ENCODE data around the gene TCF12.
"Not testable (repeated sequence)": the region's sequence is repeated elsewhere in the genome, so short reads cannot be mapped to it uniquely, and the experiment has no call there.

DNA sequence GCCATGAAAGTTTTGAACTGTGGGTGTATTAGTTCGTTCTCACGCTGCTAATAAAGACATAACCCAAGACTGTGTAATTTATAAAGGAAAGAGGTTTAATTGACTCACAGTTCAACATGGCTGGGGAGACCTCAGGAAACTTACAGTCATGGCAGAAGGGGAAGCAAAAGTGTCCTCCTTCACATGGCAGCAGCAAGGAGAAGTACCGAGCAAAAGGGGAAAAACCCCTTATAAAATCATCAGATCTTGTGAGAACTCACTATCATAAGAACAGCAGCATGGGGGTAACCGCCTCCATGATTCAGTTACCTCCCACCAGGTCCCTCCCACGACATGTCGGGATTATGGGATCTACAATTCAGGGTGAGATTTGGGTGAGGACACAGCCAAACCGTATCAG, 245.8 kb downstream of the TCF12 start:
- TF ChIP-seq SUZ12 (IDR thresholded peaks at IDR 0.05; ENCODE audit: extremely low read depth, insufficient read depth, insufficient read length); YY1 (IDR thresholded peaks at IDR 0.05; ENCODE audit: insufficient read depth, insufficient read length): not testable (repeated sequence)
